GM06990 (cell line): ENCODE results near the gene CAND2.

Source experiments
- DNase-seq: peaks from one replicate; pipeline ENCODE4 v3.0.0-alpha.2; 2011; ENCODE audit not compliant: insufficient read length; ENCODE audit errors: extremely low read depth
- H3K27me3 ChIP-seq: replicated peaks from 2 replicates; pipeline ENCODE4 v1.6.0; 2011; ENCODE audit warnings: low read length; ENCODE audit not compliant: control insufficient read depth, insufficient read depth
- H3K36me3 ChIP-seq: 2 replicates; pipeline ENCODE4 v1.5.1; 2011; ENCODE audit warnings: low read length; ENCODE audit not compliant: control insufficient read depth, insufficient read depth
- H3K4me3 ChIP-seq: replicated peaks from 2 replicates; pipeline ENCODE4 v1.5.1; 2011; ENCODE audit warnings: low read depth, mild to moderate bottlenecking, control low read depth, low read length
- CTCF ChIP-seq: IDR thresholded peaks from 2 replicates; pipeline ENCODE4 v1.5.1; 2011; ENCODE audit warnings: low read length, control low read depth, mild to moderate bottlenecking, inconsistent platforms; ENCODE audit not compliant: insufficient read depth, poor library complexity, severe bottlenecking

The CAND2 gene

GRCh38 chr3:12766541-12766940, 29.9 kb upstream of the CAND2 start:
- H3K36me3 ChIP-seq: no peaks in the 10 kb centered on the region
- no peak for DNase-seq

GRCh38 chr3:12768579-12769527, 27.6 kb upstream of the CAND2 start:
- H3K4me3 ChIP-seq: no peak overlapping the region
- TF ChIP-seq CTCF: no peak
- no peaks in the 10 kb centered on the region for H3K36me3 ChIP-seq
- H3K27me3 ChIP-seq: no peaks in the 10 kb centered on the region; the same call in 1 of the 2 replicates
- no peak for DNase-seq

More at GRCh38 chr3:12766541-12766940, 29.9 kb upstream of the CAND2 start:
- no peak overlapping the region for H3K4me3 ChIP-seq
- TF ChIP-seq CTCF: no peak
- H3K27me3 ChIP-seq: no peaks in the 10 kb centered on the region; the same call in 1 of the 2 replicates

- H3K36me3 ChIP-seq: no peaks in the 10 kb centered on the region
- no peaks in the 10 kb centered on the region; the same call in 1 of the 2 replicates for H3K27me3 ChIP-seq
- no peak overlapping the region for H3K4me3 ChIP-seq
- TF ChIP-seq CTCF: no peak
- DNase-seq: no peak
Measured at GRCh38 chr3:12769761-12770160, 26.7 kb upstream of the CAND2 start.

- no peak for DNase-seq
- Histone ChIP-seq H3K4me3 (no peak overlapping the region), H3K27me3 (no peaks in the 10 kb centered on the region; the same call in 1 of the 2 replicates), H3K36me3 (no peaks in the 10 kb centered on the region)
- TF ChIP-seq CTCF: no peak
Measured at GRCh38 chr3:12771236-12771635, 25.2 kb upstream of the CAND2 start.

GRCh38 chr3:12772462-12772861, 24.0 kb upstream of the CAND2 start:
- DNase-seq: no peak
- TF ChIP-seq CTCF: no peak
- no peak overlapping the region for H3K4me3 ChIP-seq
- no peaks in the 10 kb centered on the region for H3K36me3 ChIP-seq
- H3K27me3 ChIP-seq: no peaks in the 10 kb centered on the region; the same call in 1 of the 2 replicates
